Pons (tissue), 1 donor: ENCODE data around the gene RTF2.

ENCODE experiments used
- DNase-seq: peaks from one replicate; pipeline ENCODE4 v3.0.0-alpha.2; 2016; ENCODE audit warnings: low spot score

Gene RTF2

DNA sequence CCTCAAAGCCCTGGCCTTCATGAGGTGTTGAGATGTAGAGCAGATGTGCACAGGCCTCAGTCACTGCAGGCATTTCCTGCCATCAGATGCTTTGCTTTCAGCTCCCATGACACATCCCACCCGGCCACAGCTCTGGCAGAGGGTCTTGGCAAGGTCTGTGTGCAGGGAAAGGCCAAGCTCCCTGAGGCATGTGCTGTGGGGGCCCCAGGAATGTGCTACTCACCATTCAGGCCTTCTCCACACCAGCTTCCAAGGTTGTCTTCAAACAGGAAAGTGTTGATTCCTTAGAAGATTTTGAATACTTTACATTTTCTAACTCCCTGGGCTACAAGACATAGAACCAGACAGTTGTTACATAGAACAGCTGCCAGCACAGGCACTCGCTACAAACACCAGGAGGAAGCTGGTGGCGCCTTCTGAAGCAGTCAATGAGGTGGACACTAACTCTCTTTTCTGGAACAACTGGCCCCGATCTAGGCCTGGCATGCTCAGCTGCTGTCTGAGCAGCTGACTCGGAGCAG lies 28.6 kb upstream of the RTF2 start:
- DNase-seq: no peak

DNA sequence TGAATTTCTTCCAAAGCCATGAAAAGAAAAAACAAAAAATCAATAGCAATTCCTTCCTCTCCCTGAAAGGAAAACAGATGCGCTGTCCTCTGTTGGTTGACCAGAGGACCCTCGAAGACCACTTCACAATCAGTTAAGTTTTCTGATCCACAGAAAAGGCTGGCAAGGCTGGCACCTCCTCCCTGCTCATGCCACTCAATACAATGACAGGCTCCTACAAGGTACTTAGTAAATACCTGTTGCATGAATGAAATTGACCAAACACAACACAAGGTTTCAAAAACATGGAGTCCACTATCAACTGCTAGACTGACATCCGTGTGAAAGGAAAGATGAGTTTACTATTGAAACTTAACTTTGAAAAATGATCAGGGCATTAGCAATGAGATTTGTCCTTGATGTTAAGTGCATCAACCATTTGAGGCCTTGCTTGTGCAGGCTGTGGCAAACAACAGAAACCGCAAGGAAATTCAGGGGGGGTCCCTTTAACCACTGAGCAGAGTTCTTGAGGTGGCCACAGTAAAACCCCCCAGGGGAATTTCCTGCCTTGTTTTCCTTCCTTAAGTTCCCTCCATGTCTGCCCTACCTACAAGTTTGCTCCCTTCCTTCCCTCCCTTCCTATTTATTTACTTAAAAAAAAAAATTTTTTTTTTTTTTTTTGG lies 27.9 kb upstream of the RTF2 start:
- DNase-seq: no peak

DNA sequence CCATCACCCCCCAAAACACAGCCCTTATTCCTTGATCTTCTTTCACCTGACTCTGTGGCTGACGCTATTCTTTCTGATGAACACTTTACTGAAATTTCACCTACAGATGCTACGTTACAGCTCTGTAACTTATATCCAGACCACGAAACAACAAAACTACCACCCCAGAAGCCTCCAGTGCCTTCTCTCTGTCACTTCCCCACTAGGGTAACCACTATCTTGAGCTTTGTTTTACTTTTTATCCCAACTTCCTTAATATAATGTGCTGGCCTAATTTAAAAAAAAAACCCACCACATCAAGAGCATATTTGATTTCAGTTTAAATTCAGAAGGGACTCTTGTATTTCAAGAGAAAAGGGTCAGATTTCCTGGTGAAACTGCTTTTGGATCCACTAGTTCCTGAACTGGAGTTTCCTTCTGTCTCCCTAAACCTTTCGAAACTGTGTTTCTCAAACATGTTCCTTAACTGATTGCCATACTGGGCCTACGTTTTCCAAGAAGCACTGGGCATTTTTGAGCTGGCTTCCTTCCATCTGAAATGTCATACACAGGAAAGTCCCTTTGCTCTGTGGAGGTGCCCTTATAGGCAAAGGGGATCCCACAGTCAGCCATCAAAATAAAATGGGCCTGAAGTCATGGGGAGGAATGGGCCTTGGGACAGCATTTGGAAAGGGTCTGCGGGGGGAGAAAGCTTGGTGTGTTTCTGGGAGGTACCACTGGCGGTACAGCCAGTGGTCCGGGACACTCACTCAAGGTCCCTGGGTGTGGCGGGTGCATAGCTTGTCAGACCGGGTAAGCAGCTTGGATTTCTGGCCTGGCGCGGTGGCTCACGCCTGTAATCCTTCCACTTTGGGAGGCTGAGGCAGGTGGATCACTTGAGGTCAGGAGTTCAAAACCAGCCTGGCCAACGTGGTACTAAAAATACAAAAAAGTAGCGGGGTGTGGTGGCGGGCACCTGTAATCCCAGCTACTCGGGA lies 25.8 kb upstream of the RTF2 start:
- no peak for DNase-seq

DNA sequence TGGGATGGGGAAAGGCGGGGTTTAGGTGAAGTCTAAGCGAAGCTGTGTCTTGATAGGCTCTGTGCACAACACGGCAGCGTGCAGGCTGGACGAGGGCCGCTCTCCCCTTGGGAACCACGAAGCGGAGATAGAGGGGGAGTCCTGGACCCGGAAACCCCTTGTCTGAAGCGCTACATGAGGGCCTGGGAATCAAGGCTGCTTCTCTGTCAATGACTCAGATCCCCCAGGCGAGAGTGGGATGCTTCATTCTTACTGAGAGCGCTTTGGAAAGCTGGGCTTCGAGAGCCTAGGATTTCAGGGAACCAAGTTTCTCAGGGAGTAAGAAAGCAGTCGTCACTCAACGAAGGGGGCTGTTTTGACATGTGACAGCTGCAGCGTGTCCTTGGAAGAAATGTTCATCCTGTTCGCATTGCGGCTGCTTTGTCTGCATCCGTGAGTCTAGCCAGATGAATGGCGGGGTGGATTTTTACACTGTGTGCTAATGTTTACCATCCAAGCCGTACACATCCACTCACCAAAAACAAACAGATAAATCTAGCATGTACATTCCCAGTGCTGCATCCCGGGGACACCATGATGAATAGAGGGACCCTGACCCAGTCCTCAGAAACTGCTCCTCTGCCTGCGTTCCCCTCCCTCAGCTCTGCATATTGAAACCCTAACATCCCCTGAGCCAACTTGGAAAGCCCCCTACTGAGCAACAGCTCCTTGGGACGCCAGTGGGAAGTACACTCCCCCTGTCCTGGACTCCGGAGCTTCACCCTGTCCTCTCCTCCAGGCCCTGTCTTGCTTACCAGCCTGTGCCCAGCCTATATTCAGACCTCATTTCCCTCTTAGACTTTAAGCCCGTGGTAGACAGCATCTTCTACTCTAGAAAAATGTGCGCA lies 24.5 kb upstream of the RTF2 start:
- DNase-seq: no peak

DNA sequence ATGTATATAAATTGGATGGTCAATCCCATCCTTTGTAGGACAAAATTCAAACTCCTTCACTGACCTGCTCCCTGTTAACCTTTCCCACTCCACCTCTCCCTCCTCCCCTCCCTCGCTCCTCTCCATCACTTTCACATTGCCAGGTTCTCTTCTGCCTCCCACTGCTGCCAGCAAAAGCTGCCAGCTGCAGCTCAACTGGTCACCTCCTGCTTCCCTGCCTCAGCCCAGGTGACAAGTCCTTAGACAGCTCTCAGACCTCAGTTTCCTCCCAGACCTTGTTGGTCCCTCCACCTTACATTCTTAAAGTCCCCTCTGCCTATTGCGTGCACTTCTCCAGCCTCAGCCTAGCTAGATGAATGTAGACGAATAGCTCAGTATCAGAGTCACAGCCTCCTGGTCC lies 23.3 kb upstream of the RTF2 start:
- no peak for DNase-seq

GRCh38 chr20:56445540-56445939 lies 22.9 kb upstream of the RTF2 start:
- no peak for DNase-seq

DNA sequence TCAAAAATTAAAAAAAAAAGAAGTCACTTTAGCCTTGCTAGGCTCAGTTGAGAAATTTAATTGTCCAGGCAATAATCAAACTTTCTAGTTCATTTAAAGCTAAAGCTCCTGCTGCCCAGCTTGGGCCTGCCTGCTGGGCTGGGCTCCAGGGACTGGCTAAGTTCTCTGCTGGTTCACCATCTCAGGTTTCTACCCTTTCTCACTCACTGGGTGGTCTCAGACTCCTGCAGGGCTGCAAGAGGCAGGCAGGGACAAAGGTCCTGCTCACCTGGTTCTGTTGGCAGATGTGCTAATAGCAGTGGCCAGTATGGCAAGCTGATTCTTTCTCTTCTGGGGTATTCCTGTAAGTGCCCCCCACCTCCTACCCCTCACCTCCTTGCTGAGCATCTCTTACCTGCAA lies 21.2 kb upstream of the RTF2 start:
- DNase-seq: no peak

GRCh38 chr20:56449459-56449858 lies 19.0 kb upstream of the RTF2 start:
- DNase-seq: no peak

DNA sequence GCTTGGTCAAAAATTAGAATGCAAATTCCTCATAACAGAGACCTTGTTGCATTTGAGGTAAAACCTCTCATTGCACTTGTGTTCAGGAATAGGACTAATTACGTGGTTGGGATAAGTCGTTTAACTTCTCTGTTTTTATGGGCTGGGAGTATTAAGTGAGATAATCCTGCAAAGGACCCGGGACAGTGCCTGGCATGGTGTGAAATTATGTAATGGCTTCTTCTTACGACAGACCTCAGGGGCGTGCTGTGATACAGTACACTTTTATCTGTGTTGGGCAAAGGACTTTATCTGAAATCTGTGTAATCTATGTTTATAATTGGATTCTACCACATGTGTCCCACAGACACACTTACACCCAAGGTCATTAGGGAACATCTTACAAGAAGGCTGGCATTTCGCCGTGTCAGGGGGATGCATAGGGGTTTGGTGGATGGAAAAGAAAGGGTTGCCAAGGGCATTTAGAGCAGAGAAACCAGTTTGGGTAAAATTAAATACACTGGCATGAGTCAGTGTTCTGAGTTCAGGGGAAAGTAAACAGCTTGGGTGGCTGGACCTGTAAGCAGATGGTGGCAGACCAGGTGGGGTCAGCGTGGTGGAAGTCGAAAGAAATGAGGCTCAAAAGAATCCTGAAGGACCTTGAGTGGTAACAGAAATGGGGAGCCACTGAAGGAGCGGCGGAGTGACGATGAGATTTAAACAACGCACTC lies 17.2 kb upstream of the RTF2 start:
- DNase-seq: no peak

- DNase-seq: no peak
These were observed 15.1 kb upstream of the RTF2 start for GRCh38 chr20:56453352-56453751.

DNA sequence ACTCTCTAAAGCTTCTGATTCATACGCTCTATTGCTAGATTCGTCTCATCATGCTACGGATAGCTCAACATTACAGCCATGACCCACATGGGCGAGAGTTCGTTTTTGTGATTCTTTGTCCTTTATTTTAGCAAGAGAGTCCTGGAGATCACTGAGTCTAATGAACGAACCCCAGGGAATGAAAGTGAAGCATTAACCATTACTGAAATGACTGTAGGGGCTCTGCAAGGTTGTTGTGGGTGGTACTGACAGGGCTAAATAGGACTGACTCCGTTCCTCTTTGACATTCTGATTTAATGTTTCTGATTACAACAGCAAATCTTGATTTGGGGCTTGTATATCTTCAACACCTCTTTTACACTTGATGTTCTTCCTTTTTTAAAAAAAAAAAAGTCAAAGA lies 13.7 kb upstream of the RTF2 start:
- no peak for DNase-seq

- no peak for DNase-seq
These were observed 10.1 kb upstream of the RTF2 start for GRCh38 chr20:56458206-56458821.

DNA sequence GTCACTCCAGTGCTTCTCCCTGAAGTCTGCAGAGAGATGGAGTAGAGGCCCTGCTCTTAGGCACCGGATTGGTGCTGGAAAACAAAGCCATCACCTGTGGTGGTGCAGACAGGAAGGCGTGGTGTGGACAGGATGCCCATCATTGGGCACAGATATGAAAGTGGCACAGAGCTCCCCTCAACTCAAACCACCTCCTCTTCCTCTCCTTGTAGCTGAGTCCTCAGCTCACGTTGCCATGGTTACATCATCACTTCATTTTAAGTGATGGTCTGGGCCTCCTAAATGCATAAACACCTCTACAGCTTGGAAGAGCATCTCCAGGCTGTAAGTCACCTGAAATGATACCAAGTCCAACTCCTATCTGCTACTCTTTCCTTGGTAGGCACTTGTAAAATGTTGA lies 8.0 kb upstream of the RTF2 start:
- no peak for DNase-seq

- DNase-seq: no peak
These were observed 6.9 kb upstream of the RTF2 start for GRCh38 chr20:56461576-56461975.

DNA sequence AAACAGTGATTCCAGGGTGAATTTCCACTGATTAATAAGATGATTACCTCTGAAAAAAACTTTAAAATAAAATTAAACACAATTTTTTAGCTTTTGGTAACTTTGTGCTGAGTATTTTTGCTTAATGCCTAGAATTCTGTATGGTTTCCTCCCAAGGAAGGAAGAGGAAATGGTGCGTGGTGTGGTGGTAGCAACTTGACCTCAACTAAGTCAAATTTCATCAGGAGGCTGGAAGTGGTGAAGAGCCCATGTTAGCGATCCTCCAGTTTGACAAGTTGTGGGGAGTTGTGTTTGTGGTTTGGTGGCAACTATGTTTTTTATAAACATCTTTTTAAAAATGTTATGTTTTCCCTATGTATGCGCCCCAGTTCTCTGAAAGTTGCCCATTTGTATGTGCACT lies 5.0 kb upstream of the RTF2 start:
- no peak for DNase-seq

DNA sequence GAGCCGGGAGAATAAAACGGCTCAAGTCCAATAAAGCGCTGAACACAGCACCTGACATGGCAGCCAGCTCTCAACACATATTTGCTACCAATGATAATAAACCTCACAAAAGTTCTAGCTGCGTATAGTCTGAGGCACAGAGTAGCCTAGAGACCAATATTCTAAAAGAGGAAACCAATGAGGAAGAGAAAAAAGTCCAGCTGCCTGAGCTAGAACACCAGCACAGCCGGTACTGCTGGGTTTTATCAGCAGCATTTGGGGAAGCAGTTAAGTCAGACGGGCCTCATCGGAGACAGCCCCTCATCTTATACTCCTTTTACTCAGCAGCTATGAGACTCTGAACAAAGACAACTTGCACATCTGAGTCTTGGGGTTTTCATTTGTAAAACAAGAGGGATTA lies 2.4 kb upstream of the RTF2 start:
- peak; percentile 67 for DNase-seq

GRCh38 chr20:56467968-56468315 lies 485 bp upstream of the RTF2 start:
- no peak for DNase-seq

- DNase-seq: no peak
These were observed 636 bp downstream of the RTF2 start for GRCh38 chr20:56469077-56469449.

DNA sequence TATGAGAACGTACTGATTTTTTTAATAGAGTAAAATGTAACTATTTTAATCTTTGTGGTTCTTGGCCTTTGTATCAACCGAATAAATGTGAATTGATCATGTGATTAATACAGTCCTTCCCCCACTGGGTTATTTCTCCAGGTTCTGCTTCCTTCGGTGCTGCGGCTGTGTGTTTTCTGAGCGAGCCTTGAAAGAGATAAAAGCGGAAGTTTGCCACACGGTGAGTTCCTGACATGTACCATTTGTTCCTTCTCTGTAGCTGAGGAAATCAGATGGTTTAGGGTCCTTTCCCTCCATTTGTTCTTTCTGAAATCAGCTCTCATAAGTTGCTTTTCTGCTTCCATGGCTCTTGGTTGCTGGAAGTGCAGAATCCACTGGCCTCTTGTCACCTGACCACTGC lies 15.5 kb downstream of the RTF2 start:
- peak; percentile 69 for DNase-seq

DNA sequence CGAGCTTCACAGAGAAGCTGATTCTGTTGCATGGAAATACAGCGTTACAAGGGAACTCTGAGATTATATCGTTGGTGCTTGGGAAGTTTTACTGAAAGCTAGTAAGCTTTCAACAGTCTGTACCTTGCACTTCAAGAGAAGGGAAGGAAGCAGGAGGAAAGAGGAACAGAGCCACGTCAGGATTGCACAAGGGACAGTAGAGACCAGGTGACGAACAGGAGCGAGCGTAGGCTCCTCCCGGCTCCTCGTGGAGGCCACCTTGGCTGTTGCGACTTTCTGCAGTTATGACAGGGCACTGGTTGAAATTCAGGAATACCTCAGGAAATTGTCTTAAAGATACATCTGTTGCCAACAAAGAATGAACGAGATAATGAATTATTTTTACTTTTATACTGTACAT lies 18.8 kb downstream of the RTF2 start:
- DNase-seq: peak; percentile 51

DNA sequence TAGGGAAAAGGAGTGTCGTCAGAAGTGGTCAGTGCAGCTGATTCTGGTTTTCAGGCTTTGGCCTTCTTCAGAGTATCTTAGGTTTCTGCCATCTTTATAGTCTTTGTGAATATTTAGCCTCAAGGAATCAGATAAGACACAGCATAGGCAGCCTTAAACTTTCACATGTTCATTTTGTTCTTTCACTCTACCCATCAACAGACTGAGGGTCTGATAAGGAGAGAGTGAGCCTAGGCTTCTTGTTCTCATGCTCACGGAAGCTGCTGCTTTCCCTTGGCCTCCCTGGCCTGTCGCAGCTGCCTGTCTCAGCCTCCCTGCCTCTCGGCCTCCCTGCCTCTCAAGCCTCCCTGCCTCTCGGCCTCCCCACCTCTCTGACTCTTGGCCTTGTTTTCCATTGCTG lies 20.1 kb downstream of the RTF2 start:
- no peak for DNase-seq
